MM.1S (cell line): ENCODE measurements around the gene PAXX.
A peak's percentile ranks its signal among the peaks of the same experiment; 100 is the strongest.

Experiments
- DNase-seq: peaks from one replicate; pipeline ENCODE4 v3.0.0-alpha.2; 2015
- H2AFZ ChIP-seq: fragments of 300-600 bp; sonication (generic); 2 replicates; pipeline ENCODE4 v1.6.0; 2016; ENCODE audit warnings: antibody characterized with exemption, low read length
- H3F3A ChIP-seq: fragments of 300-600 bp; sonication (generic); 2 replicates; pipeline ENCODE4 v1.6.1; 2016; ENCODE audit warnings: mild to moderate bottlenecking, antibody characterized with exemption, low read length, moderate library complexity, mixed read lengths; ENCODE audit not compliant: insufficient read depth
- H3K27ac ChIP-seq: fragments of 300-600 bp; sonication (generic); 2 replicates; pipeline ENCODE4 v1.5.1; 2016; ENCODE audit warnings: mild to moderate bottlenecking, low read length
- H3K27me3 ChIP-seq: fragments of 300-600 bp; sonication (generic); replicated peaks from 2 replicates; pipeline ENCODE4 v1.6.0; 2016; ENCODE audit warnings: low read length; ENCODE audit not compliant: insufficient read depth
- H3K36me3 ChIP-seq: fragments of 300-600 bp; sonication (generic); replicated peaks from 2 replicates; pipeline ENCODE4 v1.6.1; 2016; ENCODE audit warnings: mild to moderate bottlenecking, low read length, mixed read lengths; ENCODE audit not compliant: insufficient read depth
- H3K4me1 ChIP-seq: fragments of 300-600 bp; sonication (generic); 2 replicates; pipeline ENCODE4 v1.6.1; 2016; ENCODE audit warnings: low read length, mixed read lengths
- H3K4me2 ChIP-seq: fragments of 300-600 bp; sonication (generic); 2 replicates; pipeline ENCODE4 v1.6.0; 2016; ENCODE audit warnings: low read depth, low read length
- H3K4me3 ChIP-seq: fragments of 300-600 bp; sonication (generic); 2 replicates; pipeline ENCODE4 v1.5.1; 2016; ENCODE audit warnings: low read length, mixed read lengths
- H3K79me2 ChIP-seq: fragments of 300-600 bp; sonication (generic); 2 replicates; pipeline ENCODE4 v1.6.1; 2016; ENCODE audit warnings: mixed run types, low read length, mixed read lengths
- H3K9ac ChIP-seq: fragments of 300-600 bp; sonication (generic); 2 replicates; pipeline ENCODE4 v1.6.1; 2016; ENCODE audit warnings: low read length, mixed read lengths
- H3K9me2 ChIP-seq: fragments of 300-600 bp; sonication (generic); replicated peaks from 2 replicates; pipeline ENCODE4 v1.6.1; 2016; ENCODE audit warnings: mild to moderate bottlenecking, low read length, mixed read lengths; ENCODE audit not compliant: insufficient read depth
- H3K9me3 ChIP-seq: fragments of 300-600 bp; sonication (generic); replicated peaks from 2 replicates; pipeline ENCODE4 v1.6.1; 2016; ENCODE audit warnings: mild to moderate bottlenecking, low read length, mixed read lengths; ENCODE audit not compliant: insufficient read depth
- H4K20me1 ChIP-seq: fragments of 300-600 bp; sonication (generic); 2 replicates; pipeline ENCODE4 v1.6.1; 2016; ENCODE audit warnings: mild to moderate bottlenecking, low read length, moderate library complexity, mixed read lengths; ENCODE audit not compliant: insufficient read depth
- CTCF ChIP-seq: fragments of 300-600 bp; sonication (generic); IDR thresholded peaks from 2 replicates; pipeline ENCODE4 v1.5.1; 2016; ENCODE audit warnings: antibody characterized with exemption, low read length, mixed read lengths
- EZH2 ChIP-seq: fragments of 300-600 bp; sonication (generic); optimal IDR thresholded peaks from 2 replicates; pipeline ENCODE3; 2017; ENCODE audit warnings: low read depth, mild to moderate bottlenecking, antibody characterized with exemption, low read length, mixed read lengths
- EZH2phosphoT487 ChIP-seq: fragments of 300-600 bp; sonication (generic); IDR thresholded peaks from 2 replicates; pipeline ENCODE4 v1.6.1; 2018; ENCODE audit warnings: antibody characterized with exemption, low read length

PAXX gene

GRCh38 chr9:136984464-136985026 is 7.7 kb upstream of the PAXX start:
- Histone ChIP-seq H2AFZ (no peak overlapping the region), H3K9me2 (no peaks in the 10 kb centered on the region), H3K4me3 (no peak overlapping the region), H3K9ac (no peak overlapping the region), H3K9me3 (no peaks in the 10 kb centered on the region), H3K27me3 (peaks cover 92% of the 10 kb centered on the region), H3K79me2 (no peaks in the 10 kb centered on the region), H3F3A (no peaks in the 10 kb centered on the region), H3K27ac (no peak overlapping the region), H4K20me1 (no peaks in the 10 kb centered on the region), H3K4me1 (no peaks in the 10 kb centered on the region), H3K36me3 (no peaks in the 10 kb centered on the region), H3K4me2 (no peak overlapping the region)
- TF ChIP-seq EZH2 (no peak), EZH2phosphoT487 (no peak), CTCF (no peak)
- DNase-seq: no peak

- no peaks in the 10 kb centered on the region for H3K4me1 ChIP-seq
- no peak overlapping the region for H3K4me3 ChIP-seq
- H3F3A ChIP-seq: no peaks in the 10 kb centered on the region
- no peak overlapping the region for H3K4me2 ChIP-seq
- peaks cover 92% of the 10 kb centered on the region for H3K27me3 ChIP-seq
- no peaks in the 10 kb centered on the region for H3K36me3 ChIP-seq
- no peak overlapping the region for H3K27ac ChIP-seq
- TF ChIP-seq CTCF (no peak), EZH2 (peak; percentile 38), EZH2phosphoT487 (no peak)
- no peak overlapping the region for H3K9ac ChIP-seq
- no peak for DNase-seq
- H3K9me3 ChIP-seq: no peaks in the 10 kb centered on the region
- H3K9me2 ChIP-seq: no peaks in the 10 kb centered on the region
- H3K79me2 ChIP-seq: no peaks in the 10 kb centered on the region
- H2AFZ ChIP-seq: no peak overlapping the region
- no peaks in the 10 kb centered on the region for H4K20me1 ChIP-seq
These were observed 7.1 kb upstream of the PAXX start for GRCh38 chr9:136985027-136985602.

GRCh38 chr9:136985853-136986252 is 6.4 kb upstream of the PAXX start:
- Histone ChIP-seq H3K9me3 (no peaks in the 10 kb centered on the region), H3K4me3 (no peak overlapping the region), H3K9me2 (no peaks in the 10 kb centered on the region), H3K4me1 (no peaks in the 10 kb centered on the region), H3K4me2 (no peak overlapping the region), H3K36me3 (no peaks in the 10 kb centered on the region), H3K27me3 (peaks cover 92% of the 10 kb centered on the region), H2AFZ (no peak overlapping the region), H4K20me1 (no peaks in the 10 kb centered on the region), H3F3A (no peaks in the 10 kb centered on the region), H3K9ac (no peak overlapping the region), H3K27ac (no peak overlapping the region), H3K79me2 (no peaks in the 10 kb centered on the region)
- TF ChIP-seq CTCF (no peak), EZH2phosphoT487 (no peak), EZH2 (no peak)
- DNase-seq: no peak
